ENCODE results near the gene TLX3.
"Not testable (repeated sequence)": the region's sequence is repeated elsewhere in the genome, so short reads cannot be mapped to it uniquely, and the experiment has no call there.

The TLX3 gene

DNA sequence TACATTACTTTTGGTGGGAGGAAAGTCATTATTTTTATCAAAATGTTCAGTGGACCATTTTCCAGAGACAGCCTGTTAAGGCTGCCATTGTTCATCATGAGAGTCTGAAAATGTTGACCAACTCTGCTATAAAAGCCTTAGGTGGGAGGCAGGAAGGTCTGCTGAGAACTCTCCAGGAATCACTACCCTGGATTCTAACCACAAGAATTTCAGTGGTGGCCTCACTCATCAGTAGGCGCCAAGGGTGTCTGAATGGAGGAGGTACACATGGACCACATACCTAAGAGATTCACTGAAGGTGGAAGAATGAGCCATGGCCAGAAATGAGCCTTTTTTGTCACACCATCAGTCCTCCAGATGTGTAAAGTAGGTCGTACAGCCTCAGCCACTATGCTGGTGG is 21.0 kb upstream of the TLX3 start:
- Histone ChIP-seq H3K27ac (no peak overlapping the region), H3K79me2 (no peaks in the 10 kb centered on the region), H3K4me1 (no peaks in the 10 kb centered on the region), H3K27me3 (ENCODE audit: control insufficient read depth, insufficient read depth, low read length) (no peaks in the 10 kb centered on the region), H3K36me3 (ENCODE audit: control insufficient read depth, insufficient read depth, low read length) (no peaks in the 10 kb centered on the region), H3K9me3 (ENCODE audit: control insufficient read depth, low read length) (no peaks in the 10 kb centered on the region), H2AFZ (no peak overlapping the region), H3K9ac (no peak overlapping the region), H3K4me3 (ENCODE audit: low read depth, low read length) (no peak overlapping the region), H3K4me2 (ENCODE audit: low read length) (no peak overlapping the region)
- TF ChIP-seq, protein P1, sequence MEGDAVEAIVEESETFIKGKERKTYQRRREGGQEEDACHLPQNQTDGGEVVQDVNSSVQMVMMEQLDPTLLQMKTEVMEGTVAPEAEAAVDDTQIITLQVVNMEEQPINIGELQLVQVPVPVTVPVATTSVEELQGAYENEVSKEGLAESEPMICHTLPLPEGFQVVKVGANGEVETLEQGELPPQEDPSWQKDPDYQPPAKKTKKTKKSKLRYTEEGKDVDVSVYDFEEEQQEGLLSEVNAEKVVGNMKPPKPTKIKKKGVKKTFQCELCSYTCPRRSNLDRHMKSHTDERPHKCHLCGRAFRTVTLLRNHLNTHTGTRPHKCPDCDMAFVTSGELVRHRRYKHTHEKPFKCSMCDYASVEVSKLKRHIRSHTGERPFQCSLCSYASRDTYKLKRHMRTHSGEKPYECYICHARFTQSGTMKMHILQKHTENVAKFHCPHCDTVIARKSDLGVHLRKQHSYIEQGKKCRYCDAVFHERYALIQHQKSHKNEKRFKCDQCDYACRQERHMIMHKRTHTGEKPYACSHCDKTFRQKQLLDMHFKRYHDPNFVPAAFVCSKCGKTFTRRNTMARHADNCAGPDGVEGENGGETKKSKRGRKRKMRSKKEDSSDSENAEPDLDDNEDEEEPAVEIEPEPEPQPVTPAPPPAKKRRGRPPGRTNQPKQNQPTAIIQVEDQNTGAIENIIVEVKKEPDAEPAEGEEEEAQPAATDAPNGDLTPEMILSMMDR (IDR thresholded peaks at IDR 0.05), result no peak

- H3K27ac ChIP-seq, result no peak overlapping the region
- H3K4me2 ChIP-seq (ENCODE audit: low read length), result no peak overlapping the region
- no peak overlapping the region for H2AFZ ChIP-seq
- no peaks in the 10 kb centered on the region for H3K36me3 ChIP-seq (ENCODE audit: control insufficient read depth, insufficient read depth, low read length)
- H3K9ac ChIP-seq, result no peak overlapping the region
- no peaks in the 10 kb centered on the region for H3K9me3 ChIP-seq (ENCODE audit: control insufficient read depth, low read length)
- no peak overlapping the region for H3K4me3 ChIP-seq (ENCODE audit: low read depth, low read length)
- no peaks in the 10 kb centered on the region for H3K4me1 ChIP-seq
- TF ChIP-seq, protein P1 (IDR thresholded peaks at IDR 0.05), result no peak
- no peaks in the 10 kb centered on the region for H3K27me3 ChIP-seq (ENCODE audit: control insufficient read depth, insufficient read depth, low read length)
- H3K79me2 ChIP-seq, result no peaks in the 10 kb centered on the region
Observed at GRCh38 chr5:171291371-171291770, 17.7 kb upstream of the TLX3 start.

DNA sequence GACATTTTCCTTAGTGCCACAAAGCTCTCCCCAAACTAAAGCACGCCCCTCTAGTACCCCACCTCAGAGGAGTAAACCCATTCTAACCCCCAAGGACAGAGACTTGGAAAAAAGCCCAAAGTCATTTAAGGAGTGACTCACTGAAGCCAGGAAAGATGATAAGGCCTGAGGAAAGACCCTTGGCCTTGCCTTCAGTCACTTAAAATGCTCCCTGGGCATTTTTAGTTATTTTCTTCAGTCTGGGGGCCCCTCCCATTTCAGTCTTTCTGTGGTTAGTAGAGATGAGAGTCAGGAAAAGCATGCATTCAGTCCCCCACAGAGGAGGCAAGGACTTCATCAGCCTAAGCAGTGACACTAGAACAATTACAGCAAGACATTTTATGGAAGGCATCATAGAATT is 13.7 kb upstream of the TLX3 start:
- Histone ChIP-seq H3K9ac (no peak overlapping the region), H3K27ac (no peak overlapping the region), H2AFZ (no peak overlapping the region), H3K4me1 (no peaks in the 10 kb centered on the region), H3K4me3 (ENCODE audit: low read depth, low read length) (no peak overlapping the region), H3K4me2 (ENCODE audit: low read length) (no peak overlapping the region), H3K79me2 (no peaks in the 10 kb centered on the region), H3K9me3 (ENCODE audit: control insufficient read depth, low read length) (no peaks in the 10 kb centered on the region), H3K36me3 (ENCODE audit: control insufficient read depth, insufficient read depth, low read length) (no peaks in the 10 kb centered on the region), H3K27me3 (ENCODE audit: control insufficient read depth, insufficient read depth, low read length) (no peaks in the 10 kb centered on the region)
- TF ChIP-seq, protein P1 (IDR thresholded peaks at IDR 0.05), result no peak

DNA sequence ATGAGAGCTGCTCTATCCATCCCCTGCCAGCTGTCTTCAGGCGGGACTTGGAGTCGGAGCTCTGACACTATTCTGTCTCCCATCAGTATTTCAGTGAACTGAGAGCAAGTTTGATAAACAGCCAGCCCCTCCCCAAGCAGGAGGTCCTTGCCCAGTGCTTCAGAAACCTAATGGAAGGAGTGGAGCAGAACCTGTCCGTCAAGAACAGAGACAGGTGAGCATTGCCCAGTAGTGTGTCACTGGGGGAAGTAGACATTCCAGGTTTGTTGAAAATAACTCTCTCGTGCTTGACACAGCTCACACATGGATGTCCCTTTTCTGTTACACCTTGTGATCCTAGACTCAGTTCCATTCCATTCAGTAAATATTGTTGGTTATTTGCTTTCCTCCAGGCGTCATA is 13.2 kb upstream of the TLX3 start:
- H3K9me3 ChIP-seq (ENCODE audit: control insufficient read depth, low read length), result no peaks in the 10 kb centered on the region
- no peaks in the 10 kb centered on the region for H3K4me1 ChIP-seq
- no peaks in the 10 kb centered on the region for H3K79me2 ChIP-seq
- no peak overlapping the region for H2AFZ ChIP-seq
- no peak overlapping the region for H3K27ac ChIP-seq
- TF ChIP-seq, protein P1 (IDR thresholded peaks at IDR 0.05), result no peak
- H3K4me3 ChIP-seq (ENCODE audit: low read depth, low read length), result no peak overlapping the region
- H3K27me3 ChIP-seq (ENCODE audit: control insufficient read depth, insufficient read depth, low read length), result no peaks in the 10 kb centered on the region
- H3K9ac ChIP-seq, result no peak overlapping the region
- H3K4me2 ChIP-seq (ENCODE audit: low read length), result no peak overlapping the region
- no peaks in the 10 kb centered on the region for H3K36me3 ChIP-seq (ENCODE audit: control insufficient read depth, insufficient read depth, low read length)

DNA sequence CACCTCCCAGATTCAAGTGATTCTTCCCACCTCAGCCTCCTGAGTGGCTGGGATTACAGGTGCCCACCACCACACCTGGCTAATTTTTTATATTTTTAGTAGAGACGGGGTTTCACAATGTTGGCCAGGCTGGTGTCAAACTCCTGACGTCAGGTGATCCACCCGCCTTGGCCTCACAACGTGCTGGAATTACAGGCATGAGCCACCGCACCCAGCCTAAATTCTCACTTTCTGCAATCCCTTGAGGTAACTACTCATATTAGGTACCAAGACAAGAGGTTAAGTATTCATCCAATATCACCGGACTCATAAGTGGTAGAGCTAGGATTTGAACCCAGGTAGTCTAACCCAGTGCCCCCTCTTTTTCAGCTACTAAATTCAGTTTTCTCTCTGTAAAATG is 11.1 kb upstream of the TLX3 start:
- not testable (repeated sequence) for H3K27ac ChIP-seq; H3K9ac ChIP-seq; H3K4me3 ChIP-seq (ENCODE audit: low read depth, low read length); H3K79me2 ChIP-seq; H3K4me1 ChIP-seq; H2AFZ ChIP-seq; H3K9me3 ChIP-seq (ENCODE audit: control insufficient read depth, low read length); H3K27me3 ChIP-seq (ENCODE audit: control insufficient read depth, insufficient read depth, low read length); H3K36me3 ChIP-seq (ENCODE audit: control insufficient read depth, insufficient read depth, low read length); H3K4me2 ChIP-seq (ENCODE audit: low read length)

All from parathyroid adenoma (tissue), 2 donors.